Left lung (tissue), 10 donors: ENCODE data around the gene CALR. TPM values are rescaled to one million over a fixed set of nuclear protein-coding genes. Genes with fewer than 3 reads are reported as not detected.

Experiments used
- ATAC-seq: fragments of 200-7000 bp; cut with Tn5 transposase; one replicate; pipeline ENCODE4 v1.9.1; 2020; ENCODE audit warnings: moderate library complexity
- DNase-seq, 4 donors: peaks; one replicate each; pipeline ENCODE4 v3.0.0-alpha.2; 2013 to 2020
- H3K27ac ChIP-seq, 2 donors: fragments of 200-600 bp; sonication (generic) in 1 of 2; one replicate each; pipeline versions ENCODE4 v1.5.0 to v1.8.0; 2020 to 2021
- H3K27me3 ChIP-seq, 2 donors: fragments of 200-600 bp; sonication (generic) in 1 of 2; one replicate each; pipeline versions ENCODE4 v1.5.0 to v1.8.0; 2020 to 2021
- H3K36me3 ChIP-seq, 2 donors: fragments of 200-600 bp; sonication (generic) in 1 of 2; one replicate each; pipeline versions ENCODE4 v1.5.0 to v1.8.0; 2020 to 2021
- H3K4me1 ChIP-seq, 2 donors: fragments of 200-600 bp; one replicate each; pipeline ENCODE4 v1.8.0; 2021
- H3K4me3 ChIP-seq, 2 donors: fragments of 200-600 bp; sonication (generic) in 1 of 2; one replicate each; pipeline versions ENCODE4 v1.5.0 to v1.8.0; 2020 to 2021; ENCODE audit warnings: mild to moderate bottlenecking in 1 of 2
- H3K9me3 ChIP-seq, 2 donors: fragments of 200-600 bp; sonication (generic) in 1 of 2; one replicate each; pipeline versions ENCODE4 v1.5.0 to v1.8.0; 2020 to 2021
- intact Hi-C, 2 donors: fragments of 100-400 bp; cut with DNase I; formaldehyde crosslinking; loops; one replicate each; pipeline versions ENCODE4 v1.11.2 to v1.14.2; 2022
- polyA plus RNA-seq, 6 donors: library from polyadenylated mRNA; unstranded; fragments of 120-200 nt; gene quantifications; one replicate each; pipeline ENCODE4 v1.2.1, GENCODE V29; 2013; ENCODE audit not compliant: insufficient read length in 6 of 6
- total RNA-seq, 2 donors: library from RNA; stranded (reverse); fragmentation: NEBNext Ultra II Directional; extraction: Animal tissue kit (Norgen Biotek cat#: 25700); gene quantifications; one replicate each; pipeline ENCODE4 v1.2.1, GENCODE V29; 2021
- TF ChIP-seq, protein P1 (sequence below), 2 donors: fragments of 200-600 bp; sonication (generic) in 1 of 2; IDR thresholded peaks; one replicate each; pipeline versions ENCODE4 v1.5.0 to v1.8.0; 2021; ENCODE audit warnings: antibody characterized with exemption in 2 of 2
- donor health status: DM: no; HTN: yes; CAD: no.
- donor health status: DM: no; HTN: no; CAD: no.

CALR gene
- total and polyA plus RNA-seq, 8 donors, result 654 to 1,778 (median 814) TPM

DNA sequence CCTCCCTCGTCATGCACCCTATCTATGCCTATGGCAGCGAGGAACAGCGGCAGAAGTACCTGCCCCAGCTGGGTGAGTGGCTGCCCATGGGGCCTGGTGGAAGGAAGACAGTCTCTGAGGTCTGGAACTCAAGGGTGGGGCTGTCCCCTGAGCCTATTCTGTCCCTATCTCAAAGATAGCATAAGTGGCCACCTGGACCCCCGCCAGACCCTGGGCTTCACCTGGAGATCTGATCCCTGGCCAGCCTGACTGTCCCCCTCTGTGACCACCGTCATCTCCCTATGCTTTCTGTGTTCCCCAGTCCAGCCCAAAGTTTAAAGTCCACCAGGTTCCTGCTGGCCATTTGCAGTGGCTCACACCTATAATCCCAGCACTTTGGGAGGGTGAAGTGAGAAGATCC is 44.8 kb upstream of the CALR start:
- no peak overlapping the region for H3K4me3 ChIP-seq

DNA sequence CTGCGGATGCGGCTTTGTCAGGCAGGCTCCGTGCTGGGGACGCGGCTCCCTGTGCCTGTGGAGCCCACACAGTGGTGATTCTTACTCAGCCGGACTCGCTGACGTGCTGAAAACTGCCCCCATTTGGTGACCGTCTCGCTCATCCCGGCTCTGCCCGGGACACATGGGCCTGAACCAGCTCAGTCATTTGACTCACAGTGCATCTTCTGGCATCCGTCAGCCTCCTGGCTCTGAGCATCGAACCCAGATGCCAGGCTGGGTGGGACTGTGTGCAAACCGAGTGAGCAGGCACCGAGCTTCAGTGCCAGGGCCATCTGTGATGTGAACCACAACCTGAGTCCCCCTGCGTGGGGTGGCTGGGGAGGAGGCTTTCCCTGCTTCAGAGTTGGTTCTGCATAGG is 41.9 kb upstream of the CALR start:
- Histone ChIP-seq H3K36me3 (peaks cover 0 to 68% of the 10 kb centered on the region in 2 donors), H3K4me1 (peaks cover 7 to 14% of the 10 kb centered on the region in 2 donors), H3K9me3 (no peaks in the 10 kb centered on the region), H3K27ac (no peak overlapping the region), H3K4me3 (no peak overlapping the region), H3K27me3 (no peaks in the 10 kb centered on the region)
- DNase-seq (no peak), ATAC-seq (no peak)
- intact Hi-C loops, result no loop called here
- TF ChIP-seq, protein P1, sequence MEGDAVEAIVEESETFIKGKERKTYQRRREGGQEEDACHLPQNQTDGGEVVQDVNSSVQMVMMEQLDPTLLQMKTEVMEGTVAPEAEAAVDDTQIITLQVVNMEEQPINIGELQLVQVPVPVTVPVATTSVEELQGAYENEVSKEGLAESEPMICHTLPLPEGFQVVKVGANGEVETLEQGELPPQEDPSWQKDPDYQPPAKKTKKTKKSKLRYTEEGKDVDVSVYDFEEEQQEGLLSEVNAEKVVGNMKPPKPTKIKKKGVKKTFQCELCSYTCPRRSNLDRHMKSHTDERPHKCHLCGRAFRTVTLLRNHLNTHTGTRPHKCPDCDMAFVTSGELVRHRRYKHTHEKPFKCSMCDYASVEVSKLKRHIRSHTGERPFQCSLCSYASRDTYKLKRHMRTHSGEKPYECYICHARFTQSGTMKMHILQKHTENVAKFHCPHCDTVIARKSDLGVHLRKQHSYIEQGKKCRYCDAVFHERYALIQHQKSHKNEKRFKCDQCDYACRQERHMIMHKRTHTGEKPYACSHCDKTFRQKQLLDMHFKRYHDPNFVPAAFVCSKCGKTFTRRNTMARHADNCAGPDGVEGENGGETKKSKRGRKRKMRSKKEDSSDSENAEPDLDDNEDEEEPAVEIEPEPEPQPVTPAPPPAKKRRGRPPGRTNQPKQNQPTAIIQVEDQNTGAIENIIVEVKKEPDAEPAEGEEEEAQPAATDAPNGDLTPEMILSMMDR (IDR thresholded peaks at IDR 0.05), result no peak

More for the DNA sequence above, 44.8 kb upstream of the CALR start:
- H3K27me3 ChIP-seq, result no peaks in the 10 kb centered on the region
- no peaks in the 10 kb centered on the region for H3K9me3 ChIP-seq
- no peak for DNase-seq
- H3K4me1 ChIP-seq, result peaks cover 7 to 17% of the 10 kb centered on the region in 2 donors
- no peak overlapping the region for H3K27ac ChIP-seq
- TF ChIP-seq, protein P1 (IDR thresholded peaks at IDR 0.05), result no peak
- H3K36me3 ChIP-seq, result peaks cover 0 to 50% of the 10 kb centered on the region in 2 donors
- ATAC-seq, result no peak
- intact Hi-C loops, result no loop called here

DNA sequence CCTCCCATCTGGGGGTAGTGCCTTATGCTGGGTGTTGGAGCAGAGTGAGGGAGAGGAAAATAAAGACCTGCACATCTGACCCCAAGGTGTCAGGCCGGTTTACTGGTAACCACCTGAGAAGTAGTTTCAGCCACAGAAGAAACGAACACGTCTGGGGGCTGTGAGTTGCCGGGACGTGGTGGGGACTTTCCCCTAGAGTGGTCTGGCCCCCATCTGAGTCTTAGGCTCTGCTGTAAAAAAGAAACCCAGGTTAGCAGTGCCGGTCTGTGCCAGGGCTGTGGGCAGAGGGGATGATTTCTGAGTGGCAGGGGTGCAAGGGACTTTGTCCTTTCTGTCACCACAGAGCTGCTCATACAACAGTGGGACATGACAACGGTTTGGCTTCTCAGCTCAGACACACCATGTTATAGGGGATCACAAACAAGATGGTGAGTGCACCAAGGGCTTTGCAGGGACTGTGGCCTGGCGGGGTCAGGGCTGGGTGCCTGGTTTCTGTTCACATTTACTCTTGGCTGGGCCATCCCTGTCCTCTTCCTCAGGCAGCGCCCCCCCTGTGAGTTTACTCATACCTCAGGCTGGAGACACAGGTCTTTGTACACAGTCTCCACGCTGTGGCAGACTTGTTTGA is 38.4 kb upstream of the CALR start:
- H3K4me1 ChIP-seq, result no peaks in the 10 kb centered on the region
- H3K36me3 ChIP-seq, result peaks cover 0 to 50% of the 10 kb centered on the region in 2 donors
- intact Hi-C loops, result no loop called here
- TF ChIP-seq, protein P1 (IDR thresholded peaks at IDR 0.05), result no peak
- H3K27ac ChIP-seq, result no peak overlapping the region
- DNase-seq (no peak), ATAC-seq (no peak)
- no peak overlapping the region for H3K4me3 ChIP-seq
- no peaks in the 10 kb centered on the region for H3K9me3 ChIP-seq
- no peaks in the 10 kb centered on the region for H3K27me3 ChIP-seq

DNA sequence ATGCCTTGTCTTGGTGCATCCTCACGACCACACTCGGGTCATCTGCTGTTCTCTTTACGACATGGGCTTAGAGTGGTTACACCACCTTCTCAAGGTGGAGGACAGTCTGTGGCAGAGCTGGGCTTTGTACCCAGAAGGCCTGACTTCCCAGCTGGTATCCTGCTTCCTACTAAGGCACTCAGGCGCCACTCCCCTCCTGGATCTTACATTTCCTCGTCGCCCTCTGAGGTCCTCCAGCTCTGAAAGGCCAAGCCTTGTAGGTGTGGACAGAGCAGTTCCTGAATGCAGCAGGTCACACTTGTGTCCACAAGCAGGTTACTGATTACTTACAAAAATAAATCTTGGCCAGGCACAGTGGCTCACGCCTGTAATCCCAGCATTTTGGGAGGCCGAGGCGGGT is 31.2 kb upstream of the CALR start:
- Histone ChIP-seq H3K36me3 (no peaks in the 10 kb centered on the region), H3K27ac (no peak overlapping the region), H3K4me3 (no peak overlapping the region), H3K9me3 (no peaks in the 10 kb centered on the region), H3K27me3 (no peaks in the 10 kb centered on the region), H3K4me1 (peaks cover 0 to 1% of the 10 kb centered on the region in 2 donors)
- TF ChIP-seq, protein P1 (IDR thresholded peaks at IDR 0.05), result no peak
- DNase-seq, result no peak
- peak; percentile 89 for ATAC-seq
- intact Hi-C loops, result no loop called here

DNA sequence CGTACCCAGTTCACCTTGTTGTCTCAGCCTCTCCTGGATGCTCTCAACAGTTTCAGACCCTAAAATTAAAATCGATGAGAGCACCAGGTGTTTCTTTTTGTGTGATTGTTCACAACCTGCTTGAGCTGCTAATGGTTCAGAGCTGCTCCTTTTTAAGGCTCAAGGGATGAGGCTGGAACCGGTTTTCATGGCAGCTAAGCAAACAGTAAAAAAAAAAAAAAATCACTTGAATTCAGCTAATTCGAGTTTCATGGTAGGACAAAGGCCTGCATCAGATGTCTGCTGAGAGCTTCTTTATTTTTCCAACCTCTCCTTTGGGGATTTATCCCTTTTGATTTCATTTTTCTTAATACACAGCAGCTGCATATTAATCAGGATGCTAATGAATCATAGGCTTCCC is 25.8 kb upstream of the CALR start:
- Histone ChIP-seq H3K9me3 (no peaks in the 10 kb centered on the region), H3K36me3 (no peaks in the 10 kb centered on the region), H3K4me3 (no peak overlapping the region), H3K4me1 (peaks cover 13 to 27% of the 10 kb centered on the region in 2 donors), H3K27ac (peak overlapping the region in 1 of 2 donors; percentile 64), H3K27me3 (no peaks in the 10 kb centered on the region)
- ATAC-seq (no peak), DNase-seq (peak in 1 of 4 donors; percentile 40)
- intact Hi-C loops, result no loop called here
- TF ChIP-seq, protein P1 (IDR thresholded peaks at IDR 0.05), result no peak
